H1 (cell line): ENCODE results near the gene HLA-DQA1. TPM values are rescaled to one million over a fixed set of nuclear protein-coding genes. Genes with fewer than 3 reads are reported as not detected.

Experiments
- CTCF ChIA-PET: fragments of 300-600 bp; sonication (Branson Sonifier 250); formaldehyde crosslinking; loops from one replicate; lab custom pipeline; 2021; ENCODE audit not compliant: partially characterized antibody; lab: Charles Lee
- POLR2A ChIA-PET: fragments of 300-600 bp; sonication (Branson Sonifier 250); formaldehyde crosslinking; loops from one replicate; lab custom pipeline; 2021; ENCODE audit warnings: inconsistent platforms; ENCODE audit not compliant: partially characterized antibody; lab: Charles Lee
- DNase-seq, 2 experiments: peaks; one replicate each; pipeline versions ENCODE4 v3.0.0 to v3.0.0-alpha.2; 2010 to 2022; ENCODE audit warnings: low spot score in 2 of 2, low read depth in 1 of 2, mixed read lengths in 1 of 2
- FAIRE-seq: peaks from 2 replicates; lab custom pipeline; 2011; peaks lifted over from hg19 to GRCh38; lab: Jason Lieb, UNC
- H2AFZ ChIP-seq: 2 replicates; pipeline ENCODE4 v1.8.1; 2012; ENCODE audit warnings: low read length, inconsistent platforms
- H2AK5ac ChIP-seq: 2 replicates; pipeline ENCODE4 v1.6.1; 2013; ENCODE audit warnings: low read depth, low read length
- H2BK120ac ChIP-seq: replicated peaks from 2 replicates; pipeline ENCODE3; 2013; ENCODE audit warnings: low read depth, low read length, inconsistent platforms
- H2BK12ac ChIP-seq: 2 replicates; pipeline ENCODE4 v1.6.1; 2013; ENCODE audit warnings: low read depth, low read length
- H2BK15ac ChIP-seq: 2 replicates; pipeline ENCODE4 v1.6.1; 2013; ENCODE audit warnings: low read length
- H2BK20ac ChIP-seq: 2 replicates; pipeline ENCODE4 v1.6.1; 2013; ENCODE audit warnings: low read length
- H2BK5ac ChIP-seq: 2 replicates; pipeline ENCODE4 v1.6.1; 2013; ENCODE audit warnings: low read depth, low read length
- H3K14ac ChIP-seq: 2 replicates; pipeline ENCODE4 v1.6.1; 2013; ENCODE audit warnings: inconsistent platforms; ENCODE audit not compliant: insufficient read length
- H3K18ac ChIP-seq: 2 replicates; pipeline ENCODE4 v1.6.1; 2013; ENCODE audit warnings: low read length; ENCODE audit errors: extremely low read depth
- H3K23ac ChIP-seq: 2 replicates; pipeline ENCODE4 v1.6.1; 2013; ENCODE audit warnings: inconsistent platforms; ENCODE audit not compliant: insufficient read length
- H3K23me2 ChIP-seq: 2 replicates; pipeline ENCODE4 v1.6.1; 2013; ENCODE audit warnings: low read depth, low read length
- H3K27ac ChIP-seq: 2 replicates; pipeline ENCODE4 v1.6.1; 2011; ENCODE audit warnings: low read depth, low read length, inconsistent platforms
- H3K27me3 ChIP-seq, 4 experiments: replicated peaks in 1 of 4; 1 replicate in 1 of 4; 2 replicates in 3 of 4; pipeline versions ENCODE4 v1.6.1 to v1.8.1; 2011 to 2013; ENCODE audit warnings: low read length in 3 of 4, mild to moderate bottlenecking in 3 of 4, inconsistent platforms in 2 of 4, mixed read lengths in 2 of 4, moderate library complexity in 1 of 4; ENCODE audit not compliant: control insufficient read depth in 3 of 4, insufficient read depth in 3 of 4; ENCODE audit errors: extremely low read depth in 1 of 4
- H3K36me3 ChIP-seq, 4 experiments: 2 replicates each; pipeline versions ENCODE4 v1.6.1 to v1.8.1; 2011 to 2013; ENCODE audit warnings: mild to moderate bottlenecking in 4 of 4, low read length in 3 of 4, moderate library complexity in 2 of 4, control low read depth in 1 of 4, inconsistent platforms in 1 of 4; ENCODE audit not compliant: insufficient read depth in 4 of 4, control insufficient read depth in 2 of 4
- H3K4ac ChIP-seq: replicated peaks from 2 replicates; pipeline ENCODE3; 2013; ENCODE audit warnings: low read length, low read depth, mixed read lengths, inconsistent platforms; ENCODE audit not compliant: insufficient read length
- H3K4me1 ChIP-seq, 4 experiments: replicated peaks in 1 of 4; 1 replicate in 1 of 4; 2 replicates in 3 of 4; pipeline versions ENCODE4 v1.6.1 to v1.8.1; 2011 to 2013; ENCODE audit warnings: low read length in 3 of 4, inconsistent platforms in 2 of 4, mixed read lengths in 1 of 4; ENCODE audit not compliant: insufficient read depth in 4 of 4, control insufficient read depth in 3 of 4
- H3K4me2 ChIP-seq, 2 experiments: 2 replicates each; pipeline versions ENCODE4 v1.6.1 to v1.8.1; 2011 to 2013; ENCODE audit warnings: low read depth in 2 of 2, low read length in 2 of 2, control low read depth in 1 of 2, inconsistent platforms in 1 of 2, mild to moderate bottlenecking in 1 of 2; ENCODE audit not compliant: insufficient read depth in 1 of 2
- H3K4me3 ChIP-seq, 4 experiments: fragments of 200-600, 300-600 bp in 1 of 4; sonication (generic), shearing (Covaris generic), sonication (Bioruptor Twin) in 1 of 4; 2 replicates each; pipeline versions ENCODE4 v1.5.1 to v1.8.1; 2011 to 2016; ENCODE audit warnings: low read length in 4 of 4, low read depth in 3 of 4, control low read depth in 2 of 4, inconsistent platforms in 2 of 4, mild to moderate bottlenecking in 2 of 4, mixed read lengths in 1 of 4, moderate library complexity in 1 of 4; ENCODE audit not compliant: insufficient read depth in 2 of 4; ENCODE audit errors: extremely low read depth in 1 of 4
- H3K56ac ChIP-seq: replicated peaks from 2 replicates; pipeline ENCODE3; 2013; ENCODE audit warnings: low read depth, mild to moderate bottlenecking, mixed read lengths, low read length, inconsistent platforms; ENCODE audit not compliant: insufficient read length
- H3K79me1 ChIP-seq: 2 replicates; pipeline ENCODE4 v1.6.1; 2013; ENCODE audit warnings: low read depth, low read length, control low read depth
- H3K79me2 ChIP-seq, 2 experiments: 2 replicates each; pipeline versions ENCODE4 v1.6.1 to v1.8.1; 2012 to 2013; ENCODE audit warnings: low read length in 2 of 2, mild to moderate bottlenecking in 2 of 2, inconsistent platforms in 1 of 2; ENCODE audit not compliant: insufficient read depth in 2 of 2, control insufficient read depth in 1 of 2
- H3K9ac ChIP-seq, 4 experiments: replicated peaks in 1 of 4; 1 replicate in 1 of 4; 2 replicates in 3 of 4; pipeline versions ENCODE4 v1.6.1 to v1.8.1; 2011 to 2013; ENCODE audit warnings: low read depth in 3 of 4, low read length in 3 of 4, control low read depth in 2 of 4, mild to moderate bottlenecking in 2 of 4, moderate library complexity in 2 of 4, inconsistent platforms in 1 of 4; ENCODE audit errors: extremely low read depth in 1 of 4
- H3K9me3 ChIP-seq, 2 experiments: 2 replicates each; pipeline versions ENCODE4 v1.6.1 to v1.8.1; 2012 to 2013; ENCODE audit warnings: mild to moderate bottlenecking in 2 of 2, moderate library complexity in 2 of 2, control low read depth in 1 of 2, inconsistent platforms in 1 of 2, low read depth in 1 of 2, low read length in 1 of 2, mixed read lengths in 1 of 2; ENCODE audit not compliant: insufficient read depth in 2 of 2
- H4K20me1 ChIP-seq, 2 experiments: replicated peaks in 1 of 2; 2 replicates each; pipeline versions ENCODE3 to v1.8.1; 2011 to 2013; ENCODE audit warnings: inconsistent platforms in 2 of 2, low read length in 2 of 2, mild to moderate bottlenecking in 1 of 2; ENCODE audit not compliant: insufficient read depth in 2 of 2, control insufficient read depth in 1 of 2
- H4K5ac ChIP-seq: 2 replicates; pipeline ENCODE4 v1.6.1; 2013; ENCODE audit warnings: low read length, low read depth, mixed read lengths, inconsistent platforms; ENCODE audit not compliant: insufficient read length
- H4K8ac ChIP-seq: 2 replicates; pipeline ENCODE4 v1.8.0; 2013; ENCODE audit warnings: mild to moderate bottlenecking, moderate library complexity, low read length, inconsistent platforms; ENCODE audit not compliant: insufficient read depth; ENCODE audit errors: extremely low read depth
- H4K91ac ChIP-seq: replicated peaks from 2 replicates; pipeline ENCODE3; 2013; ENCODE audit warnings: low read length, mixed read lengths, inconsistent platforms; ENCODE audit not compliant: insufficient read length
- CREB1 ChIP-seq: IDR thresholded peaks from 2 replicates; pipeline ENCODE4 v1.6.1; 2012; ENCODE audit warnings: inconsistent platforms
- GABPA ChIP-seq: IDR thresholded peaks from 2 replicates; pipeline ENCODE4 v1.6.1; 2011; ENCODE audit warnings: mild to moderate bottlenecking, low read length, moderate library complexity, borderline replicate concordance; ENCODE audit not compliant: insufficient read depth
- GTF2F1 ChIP-seq: IDR thresholded peaks from 2 replicates; pipeline ENCODE4 v1.6.1; 2012; ENCODE audit warnings: low read depth, low read length, improper control_type of control experiment, borderline replicate concordance
- KDM4A ChIP-seq: IDR thresholded peaks from one replicate; pipeline ENCODE4 v1.7.1; 2012; ENCODE audit warnings: low read depth, mild to moderate bottlenecking, moderate library complexity, low read length, inconsistent platforms; ENCODE audit not compliant: severe bottlenecking
- MAFK ChIP-seq: IDR thresholded peaks from 2 replicates; pipeline ENCODE4 v1.6.1; 2012; ENCODE audit warnings: low read depth, mild to moderate bottlenecking, improper control_type of control experiment, low read length
- POLR2AphosphoS5 ChIP-seq: IDR thresholded peaks from 2 replicates; pipeline ENCODE4 v1.6.1; 2011; ENCODE audit warnings: low read depth, low read length
- RAD21 ChIP-seq, 2 experiments: IDR thresholded peaks in 1 of 2; conservative IDR thresholded peaks in 1 of 2; 2 replicates each; pipeline ENCODE4 v1.6.1; 2011; ENCODE audit warnings: low read depth in 2 of 2, low read length in 2 of 2, improper control_type of control experiment in 1 of 2, inconsistent platforms in 1 of 2, mild to moderate bottlenecking in 1 of 2, moderate library complexity in 1 of 2
- RFX5 ChIP-seq: IDR thresholded peaks from 2 replicates; pipeline ENCODE4 v1.6.1; 2011; ENCODE audit warnings: low read depth, low read length, improper control_type of control experiment, borderline replicate concordance
- SP2 ChIP-seq: IDR thresholded peaks from 2 replicates; pipeline ENCODE4 v1.6.1; 2012; ENCODE audit warnings: mild to moderate bottlenecking, low read length, inconsistent platforms
- SP4 ChIP-seq: IDR thresholded peaks from 2 replicates; pipeline ENCODE4 v1.6.1; 2012; ENCODE audit warnings: low read length, inconsistent platforms
- ZNF274 ChIP-seq: IDR thresholded peaks from 2 replicates; pipeline ENCODE4 v1.7.0; 2012; ENCODE audit warnings: low read length, borderline replicate concordance; ENCODE audit errors: extremely low read depth
- WGBS, 2 experiments: shearing (Covaris generic) in 1 of 2; methylation state at CpG; one replicate each; pipeline versions ENCODE4 v1.1.6 to v1.1.7; 2013 to 2015; ENCODE audit warnings: low lambda C conversion rate in 2 of 2, mixed read lengths in 2 of 2, inconsistent platforms in 1 of 2, low coverage in 1 of 2, missing lambda C conversion rate in 1 of 2; ENCODE audit not compliant: insufficient replicate concordance in 2 of 2, insufficient coverage in 1 of 2, insufficient read length in 1 of 2; ENCODE audit errors: extremely low coverage in 1 of 2, missing lambda C conversion rate in 1 of 2; 5-methylcytosine and 5-hydroxymethylcytosine counted together
- polyA plus RNA-seq, 7 experiments: library from polyadenylated mRNA; depleted of rRNA in 3 of 7; stranded (reverse) in 5 of 7; unstranded in 2 of 7; fragments of >200 nt in 5 of 7; fragments of 200-250 nt in 2 of 7; gene quantifications; 1 replicate in 5 of 7; 2 replicates in 1 of 7; 4 replicates in 1 of 7; pipeline versions ENCODE4 v1.2.1 to v1.2.3, GENCODE V29; 2011 to 2013; ENCODE audit warnings: missing spikeins in 2 of 7, mixed read lengths in 2 of 7
- total RNA-seq: library from RNA; stranded (reverse); fragmentation: NEBNext Ultra II Directional; extraction: Animal tissue kit (Norgen Biotek cat#: 25700); gene quantifications from 2 replicates; pipeline ENCODE4 v1.2.1, GENCODE V29; 2021
- TF ChIP-seq, protein P1 (sequence below), 3 experiments: IDR thresholded peaks; 1 replicate in 2 of 3; 2 replicates in 1 of 3; pipeline versions ENCODE4 v1.5.1 to v1.6.1; 2011; ENCODE audit warnings: low read length in 3 of 3, mild to moderate bottlenecking in 3 of 3, inconsistent platforms in 2 of 3, low read depth in 1 of 3, moderate library complexity in 1 of 3; ENCODE audit not compliant: insufficient read depth in 1 of 3; ENCODE audit errors: control extremely low read depth in 1 of 3

HLA-DQA1 gene
- total and polyA plus RNA-seq, 2 of the 8 experiments (the other 6 are each of a cell fraction or from before 2014, with no cell fraction given), result 0.12 TPM; not detected in 1

- ChIA-PET CTCF (interaction anchor here (0.6 to 2.9 kb wide), 22 partner anchors 8 to 439 kb away, joined by 3 to 25 read pairs (median 4); partner anchors contain the start of genes HLA-DRA and TAP2), POLR2A (no interaction called here)
- Histone ChIP-seq H3K23ac (no peak overlapping the region), H2BK120ac (no peak overlapping the region), H3K27ac (no peak overlapping the region), H2BK12ac (no peak overlapping the region), H2AFZ (no peak overlapping the region), H3K79me1 (no peaks in the 10 kb centered on the region), H3K27me3 (no peaks in the 10 kb centered on the region), H3K79me2 (no peaks in the 10 kb centered on the region), H3K56ac (no peak overlapping the region), H4K5ac (no peak overlapping the region), H3K9me3 (no peaks in the 10 kb centered on the region), H2BK15ac (no peak overlapping the region), H2BK5ac (no peak overlapping the region), H3K18ac (no peak overlapping the region), H4K91ac (no peak overlapping the region), H3K9ac (no peak overlapping the region), H4K8ac (no peak overlapping the region), H3K4me2 (no peak overlapping the region), H3K4me3 (no peak overlapping the region), H3K4me1 (no peaks in the 10 kb centered on the region), H3K4ac (no peak overlapping the region), H4K20me1 (no peaks in the 10 kb centered on the region), H3K14ac (no peak overlapping the region), H2BK20ac (no peak overlapping the region), H3K23me2 (no peaks in the 10 kb centered on the region), H3K36me3 (no peaks in the 10 kb centered on the region), H2AK5ac (no peak overlapping the region)
- FAIRE-seq (peak; percentile 96), DNase-seq (peak in 1 of 2 experiments; percentile 2)
- 0% methylated on average over 1 of the region's 1 CpG; no CpG with 5 or more reads in 1 of the 2 experiments for WGBS, 2 experiments
- TF ChIP-seq, protein P1, sequence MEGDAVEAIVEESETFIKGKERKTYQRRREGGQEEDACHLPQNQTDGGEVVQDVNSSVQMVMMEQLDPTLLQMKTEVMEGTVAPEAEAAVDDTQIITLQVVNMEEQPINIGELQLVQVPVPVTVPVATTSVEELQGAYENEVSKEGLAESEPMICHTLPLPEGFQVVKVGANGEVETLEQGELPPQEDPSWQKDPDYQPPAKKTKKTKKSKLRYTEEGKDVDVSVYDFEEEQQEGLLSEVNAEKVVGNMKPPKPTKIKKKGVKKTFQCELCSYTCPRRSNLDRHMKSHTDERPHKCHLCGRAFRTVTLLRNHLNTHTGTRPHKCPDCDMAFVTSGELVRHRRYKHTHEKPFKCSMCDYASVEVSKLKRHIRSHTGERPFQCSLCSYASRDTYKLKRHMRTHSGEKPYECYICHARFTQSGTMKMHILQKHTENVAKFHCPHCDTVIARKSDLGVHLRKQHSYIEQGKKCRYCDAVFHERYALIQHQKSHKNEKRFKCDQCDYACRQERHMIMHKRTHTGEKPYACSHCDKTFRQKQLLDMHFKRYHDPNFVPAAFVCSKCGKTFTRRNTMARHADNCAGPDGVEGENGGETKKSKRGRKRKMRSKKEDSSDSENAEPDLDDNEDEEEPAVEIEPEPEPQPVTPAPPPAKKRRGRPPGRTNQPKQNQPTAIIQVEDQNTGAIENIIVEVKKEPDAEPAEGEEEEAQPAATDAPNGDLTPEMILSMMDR (IDR thresholded peaks at IDR 0.05; ENCODE audit: control extremely low read depth in 1 of 3, insufficient read depth in 1 of 3, low read depth in 1 of 3, low read length in 3 of 3), result peak; percentile 49 to 79 (median 72)
- peak; percentile 89 to 94 for TF ChIP-seq RAD21 (IDR thresholded peaks at IDR 0.05 in 1 of 2, conservative IDR thresholded peaks at IDR 0.05 in 1 of 2; ENCODE audit: low read depth in 2 of 2, low read length in 2 of 2)
- no peak for TF ChIP-seq GABPA
- no peak for TF ChIP-seq GTF2F1
- TF ChIP-seq RFX5, result peak; percentile 61
- no peak for TF ChIP-seq SP4
- TF ChIP-seq POLR2AphosphoS5, result no peak
- no peak for TF ChIP-seq MAFK
- TF ChIP-seq KDM4A, result no peak
- TF ChIP-seq ZNF274, result no peak
- no peak for TF ChIP-seq CREB1
- TF ChIP-seq SP2, result no peak
These were observed 54.8 kb downstream of the HLA-DQA1 start for GRCh38 chr6:32692019-32692418.
